Measurements from ENCODE around the gene PRPF19.

PRPF19 gene

DNA sequence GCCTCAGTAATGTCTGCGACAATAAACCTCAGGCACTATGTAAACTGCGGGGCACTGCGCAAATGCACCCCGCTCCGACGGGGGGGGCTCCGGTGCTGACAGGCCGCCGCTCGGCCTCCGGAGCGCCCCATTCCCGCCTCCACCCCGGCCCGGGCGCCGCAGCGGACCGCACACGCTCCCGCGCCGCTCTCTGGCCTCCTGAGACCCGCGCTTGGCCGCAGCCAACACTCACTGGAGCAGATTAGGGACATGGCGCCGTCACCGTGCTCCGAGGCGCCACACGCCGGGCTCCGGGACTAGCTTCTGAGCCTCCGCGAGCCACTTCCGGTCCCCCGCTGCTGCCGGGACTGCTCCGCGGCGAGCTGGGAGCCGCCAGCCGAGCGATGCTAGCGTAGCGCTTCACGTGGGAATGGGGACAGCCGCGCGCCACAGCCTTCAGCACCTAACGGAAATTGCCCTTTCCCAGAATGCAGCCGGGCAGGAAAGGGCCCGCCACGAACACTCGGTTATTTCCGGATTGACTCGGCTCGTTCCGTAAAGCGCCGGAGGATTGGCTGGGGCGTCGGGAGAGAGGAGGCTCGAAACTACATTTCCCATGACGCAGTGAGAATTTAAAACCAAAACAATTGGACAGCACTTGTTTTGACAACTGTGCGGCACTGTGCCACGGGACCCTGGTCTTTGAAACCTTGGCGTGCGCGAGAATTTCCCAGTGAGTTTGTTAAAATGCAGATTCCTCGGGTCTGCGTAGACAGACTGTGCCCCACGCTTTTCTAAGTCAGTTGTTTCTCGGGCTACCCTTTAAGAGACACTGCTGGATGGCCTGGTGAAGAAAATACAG is at the start of gene PRPF19:
TSS of gene PRPF19 (minus strand) at position 454 of the 841 bp plus-strand sequence. CDS start at position 251, 203 bp downstream.
- peak; percentile 99 for DNase-seq

DNA sequence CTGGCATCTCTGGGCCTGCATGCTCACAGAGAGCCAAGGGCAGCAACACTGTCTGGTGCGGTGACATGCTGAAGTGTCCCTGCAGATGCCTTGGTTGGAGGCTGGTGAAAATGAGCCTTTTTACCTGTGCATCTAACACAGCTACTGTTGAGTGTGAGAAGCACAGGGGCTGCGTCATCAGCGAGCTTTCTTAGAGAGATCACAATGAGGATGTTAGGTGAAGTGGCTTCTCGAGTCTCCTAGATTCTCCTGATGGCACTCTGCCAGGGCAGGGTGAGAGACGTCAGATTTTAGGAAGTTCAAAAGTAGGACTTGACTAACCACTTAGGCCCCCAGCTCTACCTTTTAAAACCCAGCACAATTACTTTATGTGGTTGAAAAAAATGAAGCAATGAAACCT is 49.2 kb upstream of the PRPF19 start:
- DNase-seq = no peak

DNA sequence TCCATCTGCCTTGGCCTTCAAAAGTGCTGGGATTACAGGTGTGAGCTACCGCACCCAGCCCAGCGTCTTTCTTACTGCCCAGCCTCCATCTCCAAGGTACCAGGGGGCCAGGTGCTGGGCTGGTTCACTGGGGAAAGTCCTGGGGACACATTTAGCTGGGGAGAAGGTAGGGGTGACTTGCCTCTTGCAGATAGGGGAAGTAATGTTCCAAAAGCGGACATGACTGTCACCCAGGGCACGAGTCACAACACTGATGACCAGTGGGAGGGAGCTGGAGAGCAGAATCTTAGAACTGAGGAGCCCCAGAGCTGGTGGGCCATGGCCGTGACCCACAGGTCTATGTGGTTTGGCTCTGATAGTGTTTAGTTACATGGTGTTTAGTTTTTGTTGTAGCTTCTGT is 48.0 kb upstream of the PRPF19 start:
- no peak for DNase-seq

DNA sequence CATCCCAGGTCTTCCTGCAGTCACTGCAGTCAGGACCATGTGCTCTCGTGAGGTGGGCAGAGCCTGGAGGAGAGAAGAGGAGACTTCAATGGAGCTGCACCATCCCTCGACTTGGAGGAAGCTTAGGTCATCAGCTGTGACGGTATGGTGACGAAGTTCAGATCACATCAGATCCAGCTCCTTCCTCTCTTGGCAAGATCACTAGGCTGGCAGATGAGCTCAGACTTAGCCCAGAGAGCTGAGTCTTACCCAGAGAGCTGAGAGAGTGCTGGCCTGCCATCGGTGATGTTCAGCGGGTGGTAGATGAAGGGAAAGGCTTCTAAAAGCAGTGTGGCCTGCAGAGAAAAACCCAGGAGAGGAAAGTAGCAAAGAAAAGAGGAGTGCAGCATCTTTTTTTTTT is 47.4 kb upstream of the PRPF19 start:
- no peak for DNase-seq

DNA sequence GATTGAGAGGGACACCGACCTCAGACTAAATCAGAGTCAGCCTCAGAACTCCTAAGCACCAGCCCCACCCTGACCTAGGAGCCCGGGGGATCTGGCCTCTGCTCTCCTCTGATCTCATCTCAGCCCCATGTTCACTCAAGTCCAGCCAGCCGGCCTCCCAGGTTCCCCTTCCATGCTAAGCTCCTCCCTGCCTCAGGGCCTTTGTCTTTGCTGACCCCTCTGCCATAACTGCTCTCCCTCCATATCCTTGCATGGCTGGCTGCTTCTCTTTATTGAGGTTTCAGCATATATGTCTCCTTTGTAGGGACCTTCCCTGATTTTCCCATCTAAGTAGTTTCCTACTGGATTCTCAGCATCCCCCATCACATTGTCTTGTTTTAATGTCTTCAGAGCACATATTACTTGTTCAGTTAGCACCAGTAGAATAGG is 46.4 kb upstream of the PRPF19 start:
- DNase-seq = no peak

DNA sequence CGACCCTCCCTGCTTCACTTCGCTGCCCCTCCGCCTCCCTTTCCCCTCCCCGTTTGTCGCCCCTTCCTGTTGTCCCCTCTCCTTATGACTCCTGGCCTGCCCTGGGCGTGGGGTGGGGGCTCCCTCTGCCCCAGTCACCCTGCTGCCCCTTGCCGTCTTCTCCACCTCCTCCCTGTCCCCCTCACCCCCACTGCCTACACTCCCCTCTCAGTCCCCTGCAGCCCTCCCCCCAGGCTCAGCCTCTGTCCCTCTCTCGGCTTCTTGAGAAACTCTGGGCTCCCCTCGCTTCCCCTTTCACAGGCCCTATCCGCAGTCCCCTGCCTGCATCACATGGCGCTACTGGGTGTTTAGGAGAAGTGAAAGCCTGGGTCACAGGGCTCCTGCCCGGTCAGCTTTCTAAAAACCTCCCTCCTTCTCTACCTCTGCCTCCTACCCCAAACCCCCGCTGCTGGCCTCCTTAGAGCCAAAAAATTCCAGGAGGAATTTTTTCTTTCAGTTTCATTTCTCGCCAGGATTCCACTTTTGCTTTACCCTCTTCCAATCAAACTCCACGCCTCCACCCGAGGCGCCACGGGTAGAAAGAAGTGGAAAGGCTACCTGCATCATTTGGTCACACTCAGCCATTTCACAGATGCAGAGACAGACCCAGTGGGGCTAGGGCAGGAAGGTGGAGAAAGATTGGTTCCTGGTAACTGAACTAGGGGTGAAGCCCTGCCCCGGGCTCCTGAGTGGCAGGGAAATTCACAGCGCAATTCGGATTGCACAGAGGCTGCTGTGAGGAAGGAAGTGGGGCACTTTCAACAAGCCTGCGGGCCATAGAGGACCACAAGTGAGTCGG is 45.7 kb upstream of the PRPF19 start, which contains the start of gene SLC15A3:
TSS of gene SLC15A3 (minus strand) at position 273 of the 838 bp plus-strand sequence. CDS start 625 bp downstream, outside the sequence.
- peak; percentile 63 for DNase-seq

DNA sequence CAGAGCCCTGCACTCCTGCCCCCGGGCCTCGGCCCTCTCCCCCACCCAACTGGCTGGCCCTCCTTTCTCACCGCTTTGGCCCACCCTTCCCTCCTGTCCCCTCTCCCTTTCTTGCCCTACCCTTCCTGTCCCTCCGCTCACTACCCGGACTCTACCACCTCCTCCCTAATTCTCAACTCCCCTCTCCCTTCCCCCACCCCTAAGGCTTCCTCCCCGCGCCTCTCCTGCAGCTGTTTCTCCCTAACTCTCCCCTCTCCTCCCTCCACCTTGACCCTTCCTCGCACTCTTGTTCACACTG is 45.2 kb upstream of the PRPF19 start:
- DNase-seq = no peak

DNA sequence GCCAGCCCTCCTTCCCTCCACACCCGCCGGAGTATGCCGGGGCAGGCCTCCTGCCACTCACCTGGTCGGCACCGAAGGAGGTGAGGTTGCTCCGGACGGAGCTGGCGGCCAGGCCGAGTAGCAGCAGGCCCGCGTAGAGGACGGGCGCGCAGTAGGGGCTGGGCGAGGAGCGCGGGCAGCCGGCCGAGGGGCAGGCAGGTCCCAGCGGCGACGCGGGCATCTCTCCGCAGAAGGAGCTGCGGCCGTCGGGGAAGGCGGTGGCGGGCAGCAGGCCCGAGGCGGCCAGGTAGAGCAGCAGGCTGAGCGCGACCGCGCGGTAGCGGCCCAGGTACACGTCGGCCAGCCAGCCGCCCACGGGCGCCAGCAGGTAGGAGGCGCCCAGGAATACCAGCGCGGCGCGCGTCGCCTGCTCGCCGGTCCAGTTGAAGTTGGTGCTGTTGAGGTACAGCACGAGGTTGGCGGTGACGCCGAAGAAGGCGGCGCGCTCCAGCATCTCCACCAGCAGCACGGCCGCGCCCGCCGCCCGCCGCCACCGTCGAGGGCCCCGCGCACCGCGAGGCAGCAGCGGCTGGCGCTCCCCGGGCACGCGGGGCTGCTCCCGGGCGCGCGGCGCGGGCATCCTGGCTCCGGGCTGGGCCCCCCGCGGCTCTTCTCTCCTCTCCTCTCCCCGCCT is 44.7 kb upstream of the PRPF19 start:
- DNase-seq = peak; percentile 70

DNA sequence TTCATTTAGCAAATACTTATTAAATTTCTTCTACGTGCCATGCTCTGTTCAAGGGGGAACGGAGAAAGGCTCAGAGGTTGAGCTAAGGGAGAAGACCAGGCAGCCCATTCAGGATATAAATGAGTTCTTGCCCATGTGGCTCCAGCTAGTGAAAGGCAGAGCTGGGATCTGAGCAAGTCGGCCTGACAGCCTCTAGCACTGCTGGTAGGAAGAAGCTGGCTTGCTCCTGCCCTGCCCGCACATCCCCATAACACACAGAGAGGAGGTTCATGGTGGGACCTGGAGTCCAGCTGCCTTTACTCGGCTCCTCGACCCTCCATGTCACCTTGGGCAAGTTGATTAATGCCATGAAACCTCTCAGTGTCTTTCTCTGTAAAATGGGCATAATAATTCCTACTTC is 43.6 kb upstream of the PRPF19 start:
- no peak for DNase-seq

DNA sequence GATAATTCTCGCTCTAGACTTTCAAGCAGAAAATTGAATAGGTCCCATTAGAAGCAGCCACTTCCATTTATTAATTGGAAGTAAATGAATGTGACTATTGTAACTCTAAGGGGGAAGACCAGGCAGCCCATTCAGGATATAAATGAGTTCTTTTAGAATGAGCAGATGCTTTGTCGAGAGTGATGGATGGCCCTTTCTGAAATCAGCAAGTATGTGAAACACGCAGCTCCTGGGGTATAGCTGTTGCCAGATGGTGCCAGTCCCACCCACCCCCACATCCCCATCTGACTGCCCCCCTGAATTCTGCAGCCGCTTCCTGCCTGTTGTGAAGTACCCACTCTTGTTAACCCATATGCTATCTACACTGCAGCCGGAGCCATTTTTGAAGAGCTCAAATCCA is 41.9 kb upstream of the PRPF19 start:
- DNase-seq = no peak

DNA sequence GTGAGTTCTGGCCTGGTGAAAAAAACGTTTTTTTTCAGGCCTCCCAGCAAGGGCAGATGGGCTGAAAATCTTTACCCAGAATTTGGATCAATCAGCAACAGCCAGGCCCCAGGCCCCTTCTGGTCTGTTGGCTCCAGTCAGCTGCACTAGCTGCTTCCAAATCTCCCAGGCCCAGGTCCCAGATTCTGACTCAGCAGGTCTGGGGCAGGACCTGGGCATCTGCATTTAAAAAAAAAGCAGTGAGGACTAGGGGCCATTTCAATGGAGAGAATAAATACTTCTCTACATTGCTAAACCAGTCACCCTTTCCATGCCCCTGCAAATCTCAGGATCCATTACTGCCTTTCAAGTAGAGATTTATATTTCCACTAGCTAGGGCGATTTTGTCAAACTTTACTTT is 41.3 kb upstream of the PRPF19 start:
- DNase-seq = no peak

DNA sequence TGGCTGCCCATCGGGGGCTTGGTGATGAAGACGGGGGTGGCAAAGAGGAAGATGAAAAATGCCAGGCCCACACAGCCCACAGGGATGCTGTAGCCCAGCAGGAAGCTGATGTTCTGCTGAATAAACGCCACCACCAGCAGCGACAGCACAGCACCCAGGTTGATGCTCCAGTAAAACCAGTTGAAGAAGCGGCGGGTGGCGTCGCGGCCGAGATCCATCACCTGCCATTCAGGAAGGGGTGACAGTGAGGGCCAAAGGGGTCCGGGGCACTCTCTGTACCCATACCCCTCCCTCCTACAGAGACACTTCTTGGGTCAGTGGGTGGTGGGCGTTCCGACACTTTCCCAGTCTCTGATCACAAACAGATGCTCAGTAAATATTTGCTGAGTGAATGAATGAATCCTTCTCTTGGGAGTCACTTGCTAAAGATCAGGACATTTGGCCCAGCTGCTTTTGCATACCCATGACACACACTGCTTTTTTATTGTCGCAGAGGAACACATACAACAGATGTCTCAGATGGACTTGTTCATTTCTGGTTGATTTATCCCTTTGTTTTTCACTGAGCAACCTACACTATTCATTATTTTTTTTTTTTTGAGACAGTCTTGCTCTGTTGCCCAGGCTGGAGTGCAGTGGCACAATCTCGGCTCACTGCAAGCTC is 40.3 kb upstream of the PRPF19 start:
- DNase-seq = no peak

DNA sequence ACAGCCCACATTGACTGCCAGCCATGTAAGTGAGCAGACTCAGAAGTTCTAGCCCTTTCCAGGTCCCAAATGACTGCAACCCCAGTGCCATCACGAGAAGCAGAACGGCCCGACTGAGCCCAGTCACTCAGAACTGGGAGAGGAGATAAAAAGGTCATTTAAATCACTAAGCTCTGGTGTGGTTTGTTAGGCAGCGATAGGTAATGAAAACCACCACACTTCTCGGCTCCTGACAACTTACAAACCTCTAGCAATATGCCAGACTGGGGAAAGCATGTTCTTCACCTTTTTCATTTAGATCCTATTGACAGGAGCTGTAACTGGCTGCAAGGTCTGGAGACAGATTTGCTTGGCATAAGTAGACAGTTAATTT is 38.9 kb upstream of the PRPF19 start:
- no peak for DNase-seq

DNA sequence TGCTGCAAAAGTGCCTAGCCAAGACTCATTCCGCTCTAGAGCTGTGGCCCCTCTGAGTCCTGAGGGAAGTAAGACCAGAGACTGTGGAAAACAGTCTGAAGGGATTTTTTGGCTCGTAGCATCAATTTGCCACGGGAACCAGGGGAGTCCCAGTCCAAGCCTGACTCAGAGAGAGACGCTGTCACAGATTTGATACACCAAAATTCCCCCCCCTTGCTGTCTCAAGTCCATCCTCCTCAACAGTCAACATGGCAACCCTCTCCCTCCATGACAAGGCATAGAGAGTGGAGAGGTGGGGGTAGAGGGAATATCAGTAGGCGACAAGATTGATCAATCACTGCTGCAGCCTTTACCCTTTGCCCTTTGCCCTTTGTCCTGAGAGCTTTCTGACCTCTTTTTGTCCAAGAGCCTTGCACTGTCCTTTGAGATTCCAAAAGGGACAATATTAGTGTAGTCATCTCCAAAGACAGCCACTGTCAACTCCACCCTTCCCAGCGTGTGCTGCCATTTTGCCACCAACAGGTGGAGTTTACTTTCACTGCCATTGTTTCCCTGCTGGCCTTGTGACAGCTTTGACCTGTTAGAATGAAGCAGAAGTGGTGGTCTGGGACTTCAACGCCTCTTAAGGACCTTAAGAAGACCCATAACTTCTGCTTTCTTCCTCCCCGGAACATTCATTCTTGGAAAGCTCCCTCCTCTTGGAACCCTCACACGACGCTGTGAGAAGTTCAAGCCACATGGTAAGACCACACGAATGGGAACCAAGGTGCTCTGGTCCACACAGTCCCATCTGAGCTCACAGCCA is 38.3 kb upstream of the PRPF19 start:
- DNase-seq = no peak

DNA sequence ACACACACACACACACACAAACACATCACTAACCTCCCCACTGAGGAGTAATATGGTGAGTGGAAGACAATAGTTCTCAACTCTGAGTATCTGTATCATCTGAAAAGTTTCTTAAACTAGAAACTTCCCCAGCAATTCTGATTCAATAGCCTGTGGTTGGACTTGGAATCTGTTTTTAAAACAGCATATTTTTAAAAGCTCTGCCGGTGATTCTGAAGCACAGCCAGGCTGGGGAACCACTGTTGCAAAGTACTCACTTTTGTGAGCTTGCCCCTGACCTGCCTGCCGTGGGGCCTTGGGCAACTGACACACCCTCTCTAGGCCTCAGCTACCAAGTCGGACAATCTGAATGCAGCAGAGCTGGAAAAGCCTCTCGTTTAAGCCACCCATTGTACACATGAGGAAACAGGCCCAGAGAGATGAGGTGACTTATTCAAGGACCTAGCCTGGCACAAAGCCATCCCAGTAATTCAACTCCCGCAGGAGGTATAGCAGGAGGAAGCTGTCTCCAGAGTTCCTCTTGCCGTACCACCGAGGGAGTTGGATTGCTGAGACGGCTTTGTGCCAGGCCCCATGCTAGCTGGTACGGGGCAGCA is 36.7 kb upstream of the PRPF19 start:
- no peak for DNase-seq

DNA sequence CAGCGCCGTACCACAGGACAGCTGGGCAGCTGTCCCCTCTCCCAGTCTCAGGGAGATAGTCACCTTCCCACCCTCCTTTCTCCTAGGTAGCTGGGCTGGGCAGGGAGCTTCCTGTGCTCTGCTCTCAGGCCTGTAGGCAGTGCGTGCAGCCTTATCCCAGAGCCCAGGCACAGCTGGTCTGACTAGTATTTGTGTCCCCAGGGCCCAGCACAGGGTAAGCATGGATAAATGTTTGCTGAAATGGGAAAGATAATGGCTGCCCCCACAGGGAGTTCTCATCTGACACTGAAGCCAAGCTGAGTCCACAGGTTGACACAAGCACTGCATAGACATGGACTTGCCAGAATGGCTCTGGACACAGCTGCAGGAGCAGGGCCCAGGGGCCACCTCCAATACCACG is 35.8 kb upstream of the PRPF19 start:
- DNase-seq = no peak

DNA sequence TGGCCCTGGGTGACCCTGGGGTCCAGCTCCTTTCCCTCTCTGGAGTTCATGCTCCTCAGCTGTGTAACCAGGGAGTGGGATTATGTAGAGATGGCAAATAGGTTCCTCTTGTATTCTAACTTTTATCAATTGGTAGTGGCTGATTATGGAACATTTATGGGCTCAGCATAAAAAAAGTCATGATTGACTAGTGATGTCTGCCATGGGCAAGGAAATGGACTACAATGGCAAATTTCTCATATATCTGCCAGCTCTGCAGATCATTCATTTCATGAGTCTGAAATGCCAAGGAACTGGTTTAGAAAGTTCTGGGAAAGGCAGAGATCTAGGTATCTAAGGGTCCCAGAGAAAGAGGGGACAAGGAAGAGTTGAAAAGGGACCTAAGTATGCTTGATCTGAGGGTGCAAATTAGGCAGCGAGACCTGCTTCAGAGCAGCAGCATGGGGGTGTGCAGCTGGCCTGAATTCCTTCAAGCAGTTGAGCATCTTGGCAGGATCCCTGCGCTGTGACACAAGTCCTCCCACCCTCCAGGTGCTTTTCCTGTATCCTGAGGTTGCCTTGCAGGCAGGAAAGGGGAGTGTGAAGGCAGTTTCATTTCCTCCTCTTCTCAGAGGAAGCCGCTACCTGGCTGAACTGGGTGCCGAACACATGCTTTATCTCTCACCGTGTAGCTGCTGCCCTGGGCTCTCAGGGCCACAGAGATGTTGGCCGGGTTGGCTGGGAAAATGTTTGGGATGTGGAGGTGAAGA is 35.2 kb upstream of the PRPF19 start:
- no peak for DNase-seq

DNA sequence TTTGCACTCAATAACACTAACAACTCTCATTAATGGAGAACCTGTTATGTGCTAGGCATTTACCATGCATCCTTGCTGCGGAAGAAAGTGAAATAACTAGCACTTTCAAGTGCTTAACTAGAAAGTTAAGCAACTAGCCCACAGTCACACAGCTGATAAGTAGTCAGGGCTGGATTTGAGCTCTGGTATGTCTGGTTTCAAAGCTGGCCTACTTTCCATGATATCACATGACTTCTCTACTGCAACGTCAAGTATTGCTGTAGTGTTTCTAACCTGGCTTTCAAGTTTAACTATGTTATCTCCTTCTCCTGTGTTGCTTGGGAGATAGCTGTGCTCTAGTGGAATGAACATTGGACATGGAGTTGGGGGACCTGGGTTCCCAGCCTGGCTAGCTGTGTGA is 33.5 kb upstream of the PRPF19 start:
- DNase-seq = no peak

DNA sequence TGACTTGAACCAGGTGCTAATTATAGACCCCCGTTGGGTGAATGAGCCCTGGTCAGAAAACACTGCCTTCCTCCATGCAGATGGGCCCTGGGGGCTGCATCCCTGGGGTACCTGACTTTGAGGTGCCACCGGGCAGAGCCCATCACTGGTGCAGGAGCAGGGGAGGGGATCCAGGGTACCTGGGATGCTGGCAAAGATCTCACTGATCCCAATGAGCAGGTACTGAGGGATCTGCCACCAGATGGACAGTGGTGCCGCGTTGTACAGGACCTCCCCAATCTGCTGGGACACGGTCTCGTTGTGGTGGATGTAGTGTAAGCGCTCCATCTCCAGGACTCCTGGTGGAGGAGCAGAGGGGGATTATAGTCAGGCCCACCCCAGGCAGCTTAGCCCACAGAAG is 32.9 kb upstream of the PRPF19 start:
- no peak for DNase-seq

DNA sequence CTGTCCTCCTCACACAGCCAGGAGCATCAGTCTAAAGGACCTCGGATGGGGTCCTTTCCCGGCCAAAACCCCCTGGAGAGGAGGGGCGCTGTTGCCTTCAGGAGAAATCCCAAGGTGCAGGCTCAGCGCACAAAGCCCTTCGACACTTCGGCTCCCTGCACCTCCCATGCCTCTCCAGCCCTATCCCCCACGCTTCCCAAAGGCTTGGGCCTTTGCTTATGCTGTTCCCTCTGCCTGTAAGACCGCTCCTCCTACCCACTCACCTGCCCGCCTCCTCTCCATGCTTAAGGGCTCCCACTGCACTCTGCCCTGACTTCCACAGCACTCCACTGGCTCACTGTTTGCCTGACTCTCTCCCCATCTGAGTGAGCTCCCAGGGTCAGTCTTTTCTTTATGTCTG is 32.1 kb upstream of the PRPF19 start:
- DNase-seq = no peak

DNA sequence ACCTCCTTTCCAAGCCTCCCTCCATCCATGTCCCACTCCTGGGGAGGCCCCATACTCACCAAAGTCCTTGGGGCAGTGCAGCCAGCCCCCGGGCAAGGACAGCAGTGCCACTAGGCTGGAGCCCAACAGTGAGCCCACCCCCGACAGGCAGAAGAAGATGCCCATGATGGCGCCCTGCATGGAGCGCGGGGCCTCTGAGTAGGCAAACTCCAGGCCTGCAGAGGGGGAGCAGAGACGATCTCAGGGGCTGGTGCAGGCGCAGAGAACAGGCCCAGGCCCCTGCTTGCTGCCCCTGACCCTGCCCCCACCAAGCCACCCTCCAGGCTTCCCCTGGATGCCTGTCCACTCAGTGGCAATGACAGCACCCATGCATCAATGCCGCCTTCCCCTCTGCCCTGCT is 31.4 kb upstream of the PRPF19 start:
- no peak for DNase-seq
